ENCODE data around the gene CBFA2T3. TPM values are rescaled to one million over a fixed set of nuclear protein-coding genes. Genes with fewer than 3 reads are reported as not detected.
A peak's percentile ranks its signal among the peaks of the same experiment; 100 is the strongest.

Gene CBFA2T3
- total and polyA plus RNA-seq, 2 of the 8 experiments (the other 6 are each of a cell fraction or from before 2014, with no cell fraction given), result 0.51 to 1.3 TPM

DNA sequence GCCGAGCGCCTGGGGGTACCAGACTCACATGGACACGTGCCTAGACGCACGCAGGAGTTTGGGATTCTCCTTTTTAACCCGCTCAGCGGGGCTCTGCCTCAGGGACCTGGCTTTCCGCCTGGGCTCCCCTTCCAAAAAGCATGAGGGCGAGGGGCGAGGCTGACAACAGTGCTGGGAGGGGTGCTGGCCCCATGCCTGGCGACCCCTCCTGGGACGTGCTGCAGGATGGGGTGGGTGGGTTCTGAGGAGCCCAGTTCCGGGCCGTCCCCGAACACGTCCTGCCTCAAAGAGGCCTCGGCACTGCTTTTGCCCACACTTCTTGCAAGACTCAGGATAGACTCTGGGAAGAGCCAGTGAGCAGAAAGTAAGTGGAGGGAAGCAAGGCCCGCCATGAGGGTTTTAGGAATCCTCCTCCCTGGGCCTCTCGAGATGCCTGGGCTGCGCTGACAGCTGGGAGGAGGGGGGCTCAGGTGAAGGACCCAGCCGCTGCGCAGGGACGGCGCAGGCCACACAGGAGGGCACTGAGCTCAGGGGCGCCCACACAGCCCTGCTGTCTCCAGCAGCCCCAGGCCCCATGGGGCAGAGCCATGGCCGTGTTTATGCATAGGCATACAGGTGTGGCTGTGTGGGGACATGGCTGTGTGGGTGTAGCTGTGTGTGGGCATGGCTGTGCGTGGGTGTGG, 95.2 kb downstream of the CBFA2T3 start:
- Histone ChIP-seq H3K79me2 (ENCODE audit: control insufficient read depth in 1 of 2, insufficient read depth in 2 of 2, low read length in 2 of 2) (no peaks in the 10 kb centered on the region), H4K20me1 (replicated peaks in 1 of 2; ENCODE audit: control insufficient read depth in 1 of 2, insufficient read depth in 2 of 2, low read length in 2 of 2) (peaks cover 0 to 4% of the 10 kb centered on the region in 2 experiments), H3K56ac (replicated peaks; ENCODE audit: insufficient read length, low read depth, low read length) (no peak overlapping the region), H3K4me1 (replicated peaks in 1 of 4; ENCODE audit: control insufficient read depth in 3 of 4, insufficient read depth in 4 of 4, low read length in 3 of 4) (peaks cover 0 to 9% (median 4%) of the 10 kb centered on the region in 4 experiments; a peak in 4 of 7 replicates), H2BK5ac (ENCODE audit: low read depth, low read length) (0 out of 2 replicates have a peak overlapping the region, but pooled peaks have one; percentile 16), H3K4me2 (ENCODE audit: insufficient read depth in 1 of 2, low read depth in 2 of 2, low read length in 2 of 2) (peak overlapping the region in 1 of 2 experiments; percentile 30; a peak in 1 of 4 replicates), H2BK20ac (ENCODE audit: low read length) (no peak overlapping the region), H3K23ac (ENCODE audit: insufficient read length) (no peak overlapping the region), H3K36me3 (ENCODE audit: control insufficient read depth in 2 of 4, insufficient read depth in 4 of 4, low read length in 3 of 4) (no peaks in the 10 kb centered on the region), H2BK12ac (ENCODE audit: low read depth, low read length) (peak overlapping the region; percentile 92; the same call in 1 of the 2 replicates), H3K4ac (replicated peaks; ENCODE audit: insufficient read length, low read depth, low read length) (no peak overlapping the region), H3K79me1 (ENCODE audit: low read depth, low read length) (no peaks in the 10 kb centered on the region; the same call in 1 of the 2 replicates), H3K14ac (ENCODE audit: insufficient read length) (no peak overlapping the region), H3K9me3 (ENCODE audit: insufficient read depth in 2 of 2, low read depth in 1 of 2, low read length in 1 of 2) (no peaks in the 10 kb centered on the region), H4K91ac (replicated peaks; ENCODE audit: insufficient read length, low read length) (peak overlapping the region; percentile 85), H4K8ac (ENCODE audit: extremely low read depth, insufficient read depth, low read length) (peak overlapping the region; percentile 74; the same call in 1 of the 2 replicates), H2BK15ac (ENCODE audit: low read length) (no peak overlapping the region; the same call in 1 of the 2 replicates), H3K9ac (replicated peaks in 1 of 4; ENCODE audit: extremely low read depth in 1 of 4, low read depth in 3 of 4, low read length in 3 of 4) (no peak overlapping the region), H4K5ac (ENCODE audit: insufficient read length, low read depth, low read length) (no peak overlapping the region), H3K27me3 (replicated peaks in 1 of 4; ENCODE audit: control insufficient read depth in 3 of 4, extremely low read depth in 1 of 4, insufficient read depth in 3 of 4, low read length in 3 of 4) (peaks cover 0 to 7% (median 1%) of the 10 kb centered on the region in 4 experiments; a peak in 2 of 7 replicates), H3K23me2 (ENCODE audit: low read depth, low read length) (no peaks in the 10 kb centered on the region; the same call in 1 of the 2 replicates), H3K27ac (ENCODE audit: low read depth, low read length) (no peak overlapping the region), H2AK5ac (ENCODE audit: low read depth, low read length) (0 out of 2 replicates have a peak overlapping the region, but pooled peaks have one; percentile 83), H2AFZ (ENCODE audit: low read length) (no peak overlapping the region), H2BK120ac (replicated peaks; ENCODE audit: low read depth, low read length) (no peak overlapping the region), H3K18ac (ENCODE audit: extremely low read depth, low read length) (no peak overlapping the region), H3K4me3 (ENCODE audit: extremely low read depth in 1 of 4, insufficient read depth in 2 of 4, low read depth in 3 of 4, low read length in 4 of 4) (0 out of 8 replicates have a peak overlapping the region, but pooled peaks of 1 of the 4 experiments have one; percentile 24)
- DNase-seq (ENCODE audit: low read depth in 1 of 2, low spot score in 2 of 2), result no peak
- POLR2A ChIA-PET (ENCODE audit: partially characterized antibody), result interaction anchor here (1.1 to 1.4 kb wide), 2 partner anchors 22 to 71 kb away, joined by 3 to 5 read pairs; partner anchors contain the start of gene APRT
- FAIRE-seq, result no peak
- CTCF ChIA-PET (ENCODE audit: partially characterized antibody), result interaction anchor here (0.8 to 4.4 kb wide), 3 partner anchors 60 to 264 kb away, joined by 3 to 15 read pairs (median 4); no protein-coding TSS in a partner anchor
- WGBS, 2 experiments (ENCODE audit: extremely low coverage in 1 of 2, insufficient coverage in 1 of 2, insufficient read length in 1 of 2, insufficient replicate concordance in 2 of 2, low coverage in 1 of 2, low lambda C conversion rate in 2 of 2, missing lambda C conversion rate in 1 of 2), result 92% methylated on average over 24 of the region's 27 CpGs; no CpG with 5 or more reads in 1 of the 2 experiments
- TF ChIP-seq POLR2A (IDR thresholded peaks at IDR 0.05; ENCODE audit: control extremely low read depth in 1 of 2, low read depth in 2 of 2, low read length in 2 of 2), result no peak
- TF ChIP-seq, protein P1, sequence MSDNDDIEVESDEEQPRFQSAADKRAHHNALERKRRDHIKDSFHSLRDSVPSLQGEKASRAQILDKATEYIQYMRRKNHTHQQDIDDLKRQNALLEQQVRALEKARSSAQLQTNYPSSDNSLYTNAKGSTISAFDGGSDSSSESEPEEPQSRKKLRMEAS (IDR thresholded peaks at IDR 0.05), result no peak
- no peak for TF ChIP-seq PHF8 (conservative IDR thresholded peaks at IDR 0.05; ENCODE audit: low read depth, low read length)
- TF ChIP-seq MAFK (IDR thresholded peaks at IDR 0.05; ENCODE audit: low read depth, low read length), result no peak
- no peak for TF ChIP-seq HDAC2 (IDR thresholded peaks at IDR 0.05; ENCODE audit: borderline replicate concordance in 1 of 2, low read depth in 2 of 2, low read length in 2 of 2)
- TF ChIP-seq, protein P2, sequence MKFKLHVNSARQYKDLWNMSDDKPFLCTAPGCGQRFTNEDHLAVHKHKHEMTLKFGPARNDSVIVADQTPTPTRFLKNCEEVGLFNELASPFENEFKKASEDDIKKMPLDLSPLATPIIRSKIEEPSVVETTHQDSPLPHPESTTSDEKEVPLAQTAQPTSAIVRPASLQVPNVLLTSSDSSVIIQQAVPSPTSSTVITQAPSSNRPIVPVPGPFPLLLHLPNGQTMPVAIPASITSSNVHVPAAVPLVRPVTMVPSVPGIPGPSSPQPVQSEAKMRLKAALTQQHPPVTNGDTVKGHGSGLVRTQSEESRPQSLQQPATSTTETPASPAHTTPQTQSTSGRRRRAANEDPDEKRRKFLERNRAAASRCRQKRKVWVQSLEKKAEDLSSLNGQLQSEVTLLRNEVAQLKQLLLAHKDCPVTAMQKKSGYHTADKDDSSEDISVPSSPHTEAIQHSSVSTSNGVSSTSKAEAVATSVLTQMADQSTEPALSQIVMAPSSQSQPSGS (IDR thresholded peaks at IDR 0.05; ENCODE audit: low read length), result no peak
